OCI-M2 (cell line): Measurements from ENCODE around the gene MIB1.

Experiments used
- DNase-seq: peaks from one replicate; lab custom pipeline; 2025; ENCODE audit not compliant: unreplicated experiment; lab: John Stamatoyannopoulos, UW

Gene MIB1

GRCh38 chr18:21809725-21810124 is 69.1 kb downstream of the MIB1 start:
- no peak for DNase-seq

GRCh38 chr18:21815101-21815500 is 74.5 kb downstream of the MIB1 start:
- DNase-seq, result no peak

GRCh38 chr18:21820033-21820810 is 79.6 kb downstream of the MIB1 start:
- no peak for DNase-seq

GRCh38 chr18:21820811-21821143 is 80.2 kb downstream of the MIB1 start:
- no peak for DNase-seq

GRCh38 chr18:21823848-21824247 is 83.3 kb downstream of the MIB1 start:
- DNase-seq, result no peak

- no peak for DNase-seq
These were observed 85.6 kb downstream of the MIB1 start for GRCh38 chr18:21826196-21826595.

- no peak for DNase-seq
These were observed 86.2 kb downstream of the MIB1 start for GRCh38 chr18:21826641-21827302.

GRCh38 chr18:21830532-21830931 is 89.9 kb downstream of the MIB1 start:
- no peak for DNase-seq

- DNase-seq, result no peak
These were observed 90.8 kb downstream of the MIB1 start for GRCh38 chr18:21831413-21831831.

GRCh38 chr18:21833604-21834298 is 93.2 kb downstream of the MIB1 start:
- DNase-seq, result no peak

GRCh38 chr18:21834299-21834660 is 93.7 kb downstream of the MIB1 start:
- no peak for DNase-seq

- no peak for DNase-seq
These were observed 101.0 kb downstream of the MIB1 start for GRCh38 chr18:21841570-21841969.

GRCh38 chr18:21843341-21843740 is 102.7 kb downstream of the MIB1 start:
- no peak for DNase-seq

- DNase-seq, result no peak
These were observed 110.9 kb downstream of the MIB1 start for GRCh38 chr18:21851327-21851961.

- DNase-seq, result no peak
These were observed 112.4 kb downstream of the MIB1 start for GRCh38 chr18:21853016-21853415.

- DNase-seq, result no peak
These were observed 113.4 kb downstream of the MIB1 start for GRCh38 chr18:21853775-21854552.

- DNase-seq, result no peak
These were observed 114.8 kb downstream of the MIB1 start for GRCh38 chr18:21855432-21855831.

GRCh38 chr18:21857871-21858270 is 117.3 kb downstream of the MIB1 start:
- no peak for DNase-seq

GRCh38 chr18:21858544-21858943 is 118.0 kb downstream of the MIB1 start:
- no peak for DNase-seq

GRCh38 chr18:21864386-21864785 is 123.8 kb downstream of the MIB1 start:
- DNase-seq, result no peak

- DNase-seq, result no peak
These were observed 124.5 kb downstream of the MIB1 start for GRCh38 chr18:21865043-21865442.
